WI38 (cell line): ENCODE measurements around the gene C10orf143.

ENCODE experiments used
- H3K4me3 ChIP-seq: 2 replicates; pipeline ENCODE4 v1.5.1; 2011; ENCODE audit warnings: low read depth, mild to moderate bottlenecking, control low read depth, low read length
- TF ChIP-seq, protein P1 (sequence below): IDR thresholded peaks from 2 replicates; pipeline ENCODE4 v1.5.1; 2012; ENCODE audit warnings: low read depth, mild to moderate bottlenecking, control low read depth, low read length

Gene C10orf143

DNA sequence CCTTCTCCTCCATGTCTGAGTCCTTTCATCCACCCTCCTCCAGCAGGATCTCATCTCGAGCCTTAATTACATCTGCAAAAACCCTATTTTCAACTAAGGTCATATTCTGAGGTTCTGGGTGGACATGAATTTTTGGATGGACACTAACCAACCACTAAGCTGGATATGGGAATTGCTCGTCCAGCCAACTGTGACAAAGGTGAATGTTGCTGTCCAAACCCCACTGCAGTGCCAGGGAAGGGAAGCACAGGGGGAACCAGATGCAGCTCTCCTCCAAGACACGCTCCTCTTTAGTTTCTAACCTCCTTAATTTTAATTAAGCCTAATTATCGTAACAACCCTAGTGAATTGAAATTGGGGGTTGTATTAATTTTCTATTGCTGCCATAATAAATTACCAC, 81.4 kb downstream of the C10orf143 start:
- no peak overlapping the region for H3K4me3 ChIP-seq
- TF ChIP-seq, protein P1, sequence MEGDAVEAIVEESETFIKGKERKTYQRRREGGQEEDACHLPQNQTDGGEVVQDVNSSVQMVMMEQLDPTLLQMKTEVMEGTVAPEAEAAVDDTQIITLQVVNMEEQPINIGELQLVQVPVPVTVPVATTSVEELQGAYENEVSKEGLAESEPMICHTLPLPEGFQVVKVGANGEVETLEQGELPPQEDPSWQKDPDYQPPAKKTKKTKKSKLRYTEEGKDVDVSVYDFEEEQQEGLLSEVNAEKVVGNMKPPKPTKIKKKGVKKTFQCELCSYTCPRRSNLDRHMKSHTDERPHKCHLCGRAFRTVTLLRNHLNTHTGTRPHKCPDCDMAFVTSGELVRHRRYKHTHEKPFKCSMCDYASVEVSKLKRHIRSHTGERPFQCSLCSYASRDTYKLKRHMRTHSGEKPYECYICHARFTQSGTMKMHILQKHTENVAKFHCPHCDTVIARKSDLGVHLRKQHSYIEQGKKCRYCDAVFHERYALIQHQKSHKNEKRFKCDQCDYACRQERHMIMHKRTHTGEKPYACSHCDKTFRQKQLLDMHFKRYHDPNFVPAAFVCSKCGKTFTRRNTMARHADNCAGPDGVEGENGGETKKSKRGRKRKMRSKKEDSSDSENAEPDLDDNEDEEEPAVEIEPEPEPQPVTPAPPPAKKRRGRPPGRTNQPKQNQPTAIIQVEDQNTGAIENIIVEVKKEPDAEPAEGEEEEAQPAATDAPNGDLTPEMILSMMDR: no peak

DNA sequence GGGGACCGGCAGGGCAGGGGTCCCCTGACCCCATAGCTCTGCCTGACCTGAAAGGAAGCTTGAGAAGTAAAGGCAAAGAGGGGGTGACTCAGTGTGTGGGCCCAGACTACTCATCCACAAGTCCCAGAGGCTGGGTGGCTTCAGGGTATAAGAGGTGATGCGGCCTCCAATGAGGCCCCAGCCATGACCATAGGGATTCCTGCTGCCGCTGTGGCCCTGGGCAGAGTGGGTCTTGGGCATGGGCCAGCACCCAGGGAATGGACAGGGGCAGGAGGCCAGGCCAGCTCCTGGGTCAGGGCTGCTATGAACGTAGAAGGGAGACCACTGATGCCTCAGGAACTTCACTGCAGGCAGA, 82.2 kb downstream of the C10orf143 start:
- H3K4me3 ChIP-seq: no peak overlapping the region
- TF ChIP-seq, protein P1: no peak

DNA sequence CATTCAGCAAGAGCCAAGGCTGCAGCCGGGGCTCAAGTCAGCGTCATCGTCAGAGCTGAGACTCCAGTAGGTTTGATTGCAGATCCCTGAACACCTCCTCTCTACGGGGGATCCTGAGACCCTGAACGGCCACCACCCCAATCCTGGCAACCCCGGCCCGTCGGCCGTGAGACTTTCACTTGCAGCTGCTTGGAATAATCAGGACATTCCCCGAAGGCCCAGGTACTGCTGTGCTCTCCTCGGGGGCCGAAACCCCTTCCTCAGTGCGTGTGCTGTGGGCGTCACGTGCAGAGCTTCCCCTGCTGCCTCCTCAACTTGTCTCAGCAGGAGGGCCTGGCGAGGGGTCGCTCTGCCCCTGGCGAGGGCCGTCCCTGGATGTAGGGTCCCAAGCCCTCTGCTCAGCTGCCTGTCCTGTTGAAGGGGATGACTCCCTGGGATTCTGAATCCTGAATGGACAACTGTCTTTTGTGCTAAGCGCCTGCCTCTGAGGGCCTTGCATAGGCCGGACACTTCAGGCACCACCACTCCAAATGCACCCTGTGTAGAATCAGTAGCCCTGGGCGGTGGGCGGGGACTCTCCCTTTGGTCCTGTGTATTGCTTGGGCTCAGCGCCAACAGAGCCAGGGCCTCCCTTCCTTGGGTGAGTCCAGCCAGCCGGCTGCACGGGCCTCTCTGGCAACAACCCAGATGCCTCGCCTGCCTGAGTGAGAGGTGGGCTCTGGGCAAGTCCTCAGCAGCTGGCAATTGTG, 82.7 kb downstream of the C10orf143 start:
- no peak overlapping the region for H3K4me3 ChIP-seq
- TF ChIP-seq, protein P1: no peak

DNA sequence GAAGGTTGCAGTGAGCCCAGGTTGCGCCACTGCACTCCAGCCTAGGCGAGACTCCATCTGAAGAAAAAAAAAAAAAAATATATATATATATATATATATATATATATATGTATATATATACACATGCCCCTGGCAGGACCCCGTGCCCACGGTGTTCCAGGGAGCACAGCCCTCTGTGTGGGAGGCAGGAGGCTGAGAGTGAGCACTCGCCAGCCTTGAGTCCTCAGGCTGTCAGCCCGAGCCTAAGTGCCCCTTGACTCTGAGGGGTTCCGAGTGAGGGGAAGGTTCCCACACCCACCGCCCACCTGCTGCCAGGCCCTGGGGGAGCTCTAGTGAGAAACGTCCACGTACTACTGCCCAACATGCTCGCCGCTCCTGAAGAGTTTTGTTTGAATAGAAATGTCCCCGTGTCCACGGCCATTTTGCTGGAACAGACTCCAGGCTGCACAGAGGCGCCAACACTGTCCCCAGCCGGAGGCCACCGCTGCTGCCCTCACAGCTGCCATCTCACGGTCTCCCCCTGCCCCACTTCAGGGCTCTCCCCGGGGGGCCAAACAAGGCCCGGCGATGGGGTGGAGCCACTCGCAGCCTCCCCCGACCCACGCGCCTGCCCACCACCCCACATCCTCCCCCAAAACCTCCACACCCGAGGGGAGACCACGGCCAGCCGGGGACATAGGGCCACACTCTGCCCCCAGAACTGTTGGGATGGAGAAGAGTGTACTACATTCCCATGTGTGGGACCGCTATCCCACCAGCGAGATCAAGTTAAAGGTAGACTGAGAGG, 83.8 kb downstream of the C10orf143 start:
- TF ChIP-seq, protein P1: no peak
- H3K4me3 ChIP-seq: no peak overlapping the region

DNA sequence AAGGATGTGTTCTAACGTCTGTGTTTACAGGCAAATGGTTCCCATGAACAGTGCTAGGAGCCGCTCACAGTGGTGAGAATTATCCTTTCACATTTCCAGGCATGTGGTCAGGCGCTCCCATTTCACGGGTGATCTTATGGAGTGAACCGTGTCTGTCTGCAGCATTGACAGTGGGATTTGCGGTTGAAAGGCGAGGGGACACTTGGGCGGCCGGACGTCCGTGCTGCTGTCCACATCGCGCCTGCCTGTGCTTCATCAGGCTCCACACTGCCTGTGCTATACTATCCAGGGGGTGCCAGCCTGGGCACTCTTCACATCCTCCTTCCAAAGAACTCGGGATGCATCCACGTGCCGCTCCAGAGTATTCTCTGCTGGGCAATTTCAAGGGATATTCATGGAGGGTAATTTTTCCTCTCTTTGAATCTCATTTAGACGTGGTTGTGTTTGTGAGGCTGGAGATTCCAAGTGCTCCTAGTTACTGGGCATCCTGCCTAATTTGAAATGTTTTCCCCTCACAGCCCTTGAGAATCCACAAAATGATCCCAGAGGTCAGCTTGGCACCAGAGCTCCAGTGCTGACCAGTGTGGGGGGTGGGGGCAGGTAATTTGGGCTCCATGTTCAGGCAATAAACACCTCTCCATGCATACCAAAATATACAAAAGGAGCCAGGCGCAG, 84.7 kb downstream of the C10orf143 start:
- TF ChIP-seq, protein P1: no peak
- H3K4me3 ChIP-seq: no peak overlapping the region

DNA sequence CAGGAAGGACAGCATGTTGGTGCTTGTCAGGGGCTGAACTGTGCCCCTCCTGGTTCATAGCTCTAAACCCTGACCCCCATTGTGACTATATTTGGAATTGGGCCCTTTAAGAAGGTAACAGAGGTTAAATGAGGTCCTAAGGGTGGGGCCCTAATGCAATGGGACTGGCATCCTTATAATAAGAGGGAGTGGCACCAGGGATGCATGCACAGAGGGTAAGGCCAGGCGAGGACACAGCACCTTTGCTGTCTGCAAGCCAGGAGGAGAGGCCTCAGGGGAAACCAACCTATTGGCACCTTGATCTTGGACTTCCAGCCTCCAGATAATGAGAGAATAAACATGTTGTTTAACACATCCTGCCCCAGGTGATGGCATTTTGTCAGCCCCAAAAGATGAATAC, 85.3 kb downstream of the C10orf143 start:
- H3K4me3 ChIP-seq: no peak overlapping the region
- TF ChIP-seq, protein P1: no peak
